ENCODE results near the gene PIAS1. TPM values are rescaled to one million over a fixed set of nuclear protein-coding genes. Genes with fewer than 3 reads are reported as not detected.
"Not testable (repeated sequence)": the region's sequence is repeated elsewhere in the genome, so short reads cannot be mapped to it uniquely, and the experiment has no call there.

The PIAS1 gene
- total RNA-seq, 2 donors from 2014 or later = 31.3 to 42.7 TPM

- Mint-ChIP-seq H3K36me3 (ENCODE audit: low read depth) (no peaks in the 10 kb centered on the region), H3K4me1 (peaks cover 5% of the 10 kb centered on the region), H3K27ac (peak overlapping the region; percentile 75), H3K9me3 (no peaks in the 10 kb centered on the region), H3K27me3 (no peaks in the 10 kb centered on the region), H3K4me3 (peak overlapping the region; percentile 42)
- no peak for ATAC-seq (replicated peaks)
Measured at GRCh38 chr15:68208136-68208535, 154.0 kb downstream of the PIAS1 start.

GRCh38 chr15:68208636-68209240 is 154.6 kb downstream of the PIAS1 start:
- ATAC-seq (replicated peaks) = no peak
- Mint-ChIP-seq H3K4me3 (peak overlapping the region; percentile 42), H3K27ac (peak overlapping the region; percentile 75), H3K4me1 (peaks cover 5% of the 10 kb centered on the region), H3K27me3 (no peaks in the 10 kb centered on the region), H3K9me3 (no peaks in the 10 kb centered on the region), H3K36me3 (ENCODE audit: low read depth) (no peaks in the 10 kb centered on the region)

GRCh38 chr15:68209272-68209671 is 155.2 kb downstream of the PIAS1 start:
- Mint-ChIP-seq H3K36me3 (ENCODE audit: low read depth) (no peaks in the 10 kb centered on the region), H3K9me3 (no peaks in the 10 kb centered on the region), H3K4me3 (peak overlapping the region; percentile 45), H3K27ac (peak overlapping the region; percentile 75), H3K27me3 (no peaks in the 10 kb centered on the region), H3K4me1 (peaks cover 5% of the 10 kb centered on the region)
- ATAC-seq (replicated peaks) = no peak

- Mint-ChIP-seq H3K4me3 (peak overlapping the region; percentile 45), H3K27ac (peak overlapping the region; percentile 67), H3K36me3 (ENCODE audit: low read depth) (no peaks in the 10 kb centered on the region), H3K27me3 (no peaks in the 10 kb centered on the region), H3K9me3 (no peaks in the 10 kb centered on the region), H3K4me1 (peaks cover 5% of the 10 kb centered on the region)
- peak; percentile 75 for ATAC-seq (replicated peaks)
Measured at GRCh38 chr15:68209735-68210408, 155.8 kb downstream of the PIAS1 start.

- Mint-ChIP-seq H3K9me3 (no peaks in the 10 kb centered on the region), H3K27ac (no peak overlapping the region), H3K36me3 (ENCODE audit: low read depth) (no peaks in the 10 kb centered on the region), H3K27me3 (no peaks in the 10 kb centered on the region), H3K4me3 (no peak overlapping the region), H3K4me1 (peaks cover 5% of the 10 kb centered on the region)
- ATAC-seq (replicated peaks) = no peak
Measured at GRCh38 chr15:68210409-68210756, 156.3 kb downstream of the PIAS1 start.

GRCh38 chr15:68210821-68211655 is 156.9 kb downstream of the PIAS1 start:
- Mint-ChIP-seq H3K9me3 (no peaks in the 10 kb centered on the region), H3K27ac (no peak overlapping the region), H3K4me3 (no peak overlapping the region), H3K36me3 (ENCODE audit: low read depth) (peaks cover under 1% of the 10 kb centered on the region), H3K27me3 (no peaks in the 10 kb centered on the region), H3K4me1 (peaks cover 5% of the 10 kb centered on the region)
- ATAC-seq (replicated peaks) = peak; percentile 41

- Mint-ChIP-seq H3K27me3 (no peaks in the 10 kb centered on the region), H3K27ac (no peak overlapping the region), H3K36me3 (ENCODE audit: low read depth) (peaks cover 8% of the 10 kb centered on the region), H3K4me3 (no peak overlapping the region), H3K9me3 (no peaks in the 10 kb centered on the region), H3K4me1 (peaks cover 5% of the 10 kb centered on the region)
- no peak for ATAC-seq (replicated peaks)
Measured at GRCh38 chr15:68211656-68212320, 157.7 kb downstream of the PIAS1 start.

GRCh38 chr15:68213491-68213845 is 159.4 kb downstream of the PIAS1 start:
- H3K27ac Mint-ChIP-seq; H3K4me3 Mint-ChIP-seq; H3K9me3 Mint-ChIP-seq; ATAC-seq (replicated peaks); H3K27me3 Mint-ChIP-seq; H3K4me1 Mint-ChIP-seq: not testable (repeated sequence)
- peaks cover 22% of the 10 kb centered on the region for H3K36me3 Mint-ChIP-seq (ENCODE audit: low read depth)

- no peaks in the 10 kb centered on the region for H3K9me3 Mint-ChIP-seq
- H3K36me3 Mint-ChIP-seq (ENCODE audit: low read depth) = peaks cover 27% of the 10 kb centered on the region
- no peaks in the 10 kb centered on the region for H3K27me3 Mint-ChIP-seq
- no peak for ATAC-seq (replicated peaks)
- peaks cover 8% of the 10 kb centered on the region for H3K4me1 Mint-ChIP-seq
- H3K27ac Mint-ChIP-seq = no peak overlapping the region
- H3K4me3 Mint-ChIP-seq = no peak overlapping the region
Measured at GRCh38 chr15:68213991-68214837, 160.1 kb downstream of the PIAS1 start.

GRCh38 chr15:68214838-68215254 is 160.7 kb downstream of the PIAS1 start:
- Mint-ChIP-seq H3K27me3 (no peaks in the 10 kb centered on the region), H3K4me3 (no peak overlapping the region), H3K4me1 (peaks cover 4% of the 10 kb centered on the region), H3K36me3 (ENCODE audit: low read depth) (peaks cover 27% of the 10 kb centered on the region), H3K27ac (no peak overlapping the region), H3K9me3 (no peaks in the 10 kb centered on the region)
- no peak for ATAC-seq (replicated peaks)

GRCh38 chr15:68217341-68217740 is 163.2 kb downstream of the PIAS1 start:
- Mint-ChIP-seq H3K27me3 (no peaks in the 10 kb centered on the region), H3K36me3 (ENCODE audit: low read depth) (peaks cover 27% of the 10 kb centered on the region), H3K9me3 (no peaks in the 10 kb centered on the region), H3K27ac (no peak overlapping the region), H3K4me1 (peaks cover 3% of the 10 kb centered on the region), H3K4me3 (no peak overlapping the region)
- no peak for ATAC-seq (replicated peaks)

- Mint-ChIP-seq H3K36me3 (ENCODE audit: low read depth) (peaks cover 27% of the 10 kb centered on the region), H3K27me3 (no peaks in the 10 kb centered on the region), H3K4me1 (peaks cover 3% of the 10 kb centered on the region), H3K4me3 (no peak overlapping the region), H3K27ac (no peak overlapping the region), H3K9me3 (no peaks in the 10 kb centered on the region)
- no peak for ATAC-seq (replicated peaks)
Measured at GRCh38 chr15:68218331-68218730, 164.2 kb downstream of the PIAS1 start.

GRCh38 chr15:68218847-68219798 is 165.0 kb downstream of the PIAS1 start:
- H3K36me3 Mint-ChIP-seq (ENCODE audit: low read depth) = peaks cover 27% of the 10 kb centered on the region
- H3K27me3 Mint-ChIP-seq = no peaks in the 10 kb centered on the region
- peaks cover 3% of the 10 kb centered on the region for H3K4me1 Mint-ChIP-seq
- H3K27ac Mint-ChIP-seq = no peak overlapping the region
- H3K9me3 Mint-ChIP-seq = no peaks in the 10 kb centered on the region
- no peak overlapping the region for H3K4me3 Mint-ChIP-seq
- ATAC-seq (replicated peaks) = no peak

Data from activated T-helper 17 cell treated with anti-CD3 and anti-CD28 coated beads, Interleukin-2, amount 50 U/mL, for 72 hours (primary cell).